HG02798 (cell line): ENCODE results near the gene ETFA.

Experiments
- ATAC-seq: cut with Tn5 transposase; IDR thresholded peaks from one replicate; pipeline ENCODE4 v1.9.1; 2021; ENCODE audit warnings: mild to moderate bottlenecking; ENCODE audit not compliant: unreplicated experiment, poor library complexity

The ETFA gene

DNA sequence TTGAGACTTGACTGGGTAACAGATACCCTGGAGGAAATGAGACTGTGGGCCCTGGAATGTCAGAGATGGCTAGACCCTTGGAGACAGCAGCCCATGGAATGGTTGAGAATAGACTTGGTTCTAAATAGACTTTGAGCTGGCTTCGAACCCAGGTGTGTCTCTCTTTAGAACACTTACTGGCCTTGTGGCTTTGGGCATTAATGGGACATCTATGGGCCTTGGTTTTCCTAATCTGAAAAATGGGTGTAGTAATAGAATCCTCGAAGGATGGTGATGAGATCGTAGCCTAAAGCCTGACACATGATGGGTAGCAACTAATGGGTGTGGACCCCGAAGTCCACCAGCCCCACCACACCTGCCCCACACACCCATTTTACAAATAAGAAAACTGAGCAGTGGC lies 132.2 kb downstream of the ETFA start:
- ATAC-seq = no peak

- no peak for ATAC-seq
Observed at GRCh38 chr15:76178296-76179000, 132.8 kb downstream of the ETFA start.

DNA sequence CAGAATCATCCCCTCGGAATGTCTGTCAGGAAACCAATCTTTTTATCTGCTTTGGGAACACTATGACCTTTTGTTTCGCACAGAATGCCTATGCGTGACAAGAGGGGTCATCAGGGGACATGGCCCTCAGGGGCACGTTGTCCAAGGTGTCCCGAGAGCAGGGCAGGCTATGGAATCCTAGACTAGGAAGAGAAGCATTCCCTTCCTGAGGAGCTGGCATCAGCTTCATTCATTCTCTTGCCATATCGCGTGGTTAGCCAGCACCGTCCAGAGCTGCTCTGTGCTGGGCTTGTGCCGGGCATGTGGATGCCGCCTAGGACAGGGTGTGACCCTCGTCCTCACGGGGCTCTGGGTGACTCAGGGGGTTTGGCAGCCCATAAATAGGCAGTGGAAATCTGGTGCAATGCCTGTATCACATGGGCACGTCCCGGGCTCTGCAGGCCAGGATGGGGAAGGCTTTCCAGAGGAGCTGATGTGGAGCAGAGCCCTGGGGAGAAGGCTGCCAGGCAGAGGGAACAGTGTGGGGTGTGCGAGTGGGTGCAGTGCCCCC lies 133.7 kb downstream of the ETFA start:
- ATAC-seq = no peak

DNA sequence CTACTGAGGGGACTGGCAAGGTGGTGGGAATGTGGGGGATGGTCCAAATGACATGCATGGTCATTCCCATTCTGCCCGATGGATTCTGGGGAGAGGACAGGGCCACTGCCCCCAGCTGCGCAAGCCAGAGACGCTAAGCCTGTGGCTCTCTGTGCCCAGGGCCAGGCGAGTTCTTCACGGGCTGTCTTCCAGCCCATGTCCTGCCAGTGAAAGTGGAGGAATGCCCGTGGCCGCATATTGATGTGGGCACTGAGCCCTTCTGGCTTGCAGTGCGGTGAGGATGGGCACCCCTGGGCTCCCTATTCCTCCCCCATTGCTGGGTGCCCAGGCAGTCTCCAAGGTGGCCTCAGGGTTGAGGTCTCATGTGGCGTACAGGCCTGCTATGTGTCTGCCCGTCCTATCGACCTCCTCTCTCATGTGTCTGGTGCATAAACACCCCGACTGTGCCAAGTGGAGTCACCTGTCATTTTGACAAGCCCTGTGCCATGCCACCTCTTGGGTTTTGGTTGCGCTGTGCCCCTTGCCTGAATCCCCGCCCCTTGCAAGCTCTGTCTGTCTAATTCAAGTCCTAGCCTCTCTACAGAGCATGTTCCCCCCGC lies 134.7 kb downstream of the ETFA start:
- no peak for ATAC-seq

- ATAC-seq = no peak
Observed at GRCh38 chr15:76176059-76176458, 135.2 kb downstream of the ETFA start.

DNA sequence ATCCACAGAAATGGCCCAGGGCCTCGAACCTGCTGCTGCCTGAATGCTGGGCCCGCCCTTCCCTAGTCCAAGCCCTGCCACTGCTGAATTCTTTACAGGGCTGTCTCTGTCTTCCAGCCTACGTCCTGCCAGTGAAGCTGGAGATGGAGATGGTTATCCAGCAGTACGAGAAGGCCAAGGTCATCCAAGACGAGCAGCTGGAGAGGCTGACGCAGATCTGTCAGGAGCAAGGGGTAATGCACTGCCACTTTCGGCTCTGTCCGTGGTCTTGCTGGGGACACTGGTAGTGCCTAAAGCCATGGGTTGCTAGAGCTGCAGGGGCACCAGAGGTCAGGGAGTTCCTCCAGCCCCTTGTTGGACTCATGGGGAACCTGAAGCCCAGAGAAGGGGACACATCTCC lies 135.8 kb downstream of the ETFA start:
- no peak for ATAC-seq

- ATAC-seq = no peak
Observed at GRCh38 chr15:76174654-76175053, 136.6 kb downstream of the ETFA start.

DNA sequence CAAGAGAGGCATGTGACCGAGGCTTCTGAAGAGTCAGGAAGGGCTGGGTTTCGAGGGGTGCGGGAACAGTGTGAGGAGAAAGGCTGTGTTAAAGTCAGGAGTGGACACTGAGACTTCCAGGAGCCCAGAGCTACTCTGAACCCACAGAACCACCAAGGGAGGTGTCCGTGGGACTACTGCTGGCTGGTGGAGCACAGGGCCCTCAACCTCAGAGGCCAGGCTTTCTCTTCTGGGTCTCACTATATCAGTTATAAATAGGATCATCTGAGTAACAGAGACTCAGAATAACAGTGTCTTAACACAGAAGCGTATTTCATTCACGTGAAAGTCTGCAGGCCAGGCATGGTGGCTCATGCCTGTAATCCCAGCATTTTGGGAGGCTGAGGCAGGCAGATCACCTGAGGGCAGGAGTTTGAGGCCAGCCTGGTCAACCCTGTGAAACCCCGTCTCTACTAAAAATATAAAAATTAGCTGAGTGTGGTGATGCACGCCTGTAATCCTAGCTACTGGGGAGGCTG lies 137.9 kb downstream of the ETFA start:
- no peak for ATAC-seq

DNA sequence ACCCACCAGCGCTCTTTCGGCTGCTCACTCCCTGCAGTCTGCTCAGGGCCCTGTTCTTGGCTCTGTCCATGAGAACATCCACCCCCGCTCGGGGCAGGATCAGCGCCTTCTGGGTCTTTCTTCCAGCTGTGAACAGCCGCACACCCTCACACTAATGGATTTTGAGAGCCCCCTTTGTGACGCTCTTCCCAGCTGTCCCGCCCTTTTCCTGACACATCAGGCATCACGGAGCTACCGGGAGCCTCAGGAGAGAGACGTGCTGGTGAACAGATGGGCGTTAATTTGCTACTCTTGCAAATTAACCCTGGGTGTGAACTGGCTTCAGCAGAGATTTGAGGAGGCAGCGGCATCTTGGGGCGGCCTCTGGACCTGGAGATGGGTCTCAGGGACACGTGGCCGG lies 138.5 kb downstream of the ETFA start:
- no peak for ATAC-seq

DNA sequence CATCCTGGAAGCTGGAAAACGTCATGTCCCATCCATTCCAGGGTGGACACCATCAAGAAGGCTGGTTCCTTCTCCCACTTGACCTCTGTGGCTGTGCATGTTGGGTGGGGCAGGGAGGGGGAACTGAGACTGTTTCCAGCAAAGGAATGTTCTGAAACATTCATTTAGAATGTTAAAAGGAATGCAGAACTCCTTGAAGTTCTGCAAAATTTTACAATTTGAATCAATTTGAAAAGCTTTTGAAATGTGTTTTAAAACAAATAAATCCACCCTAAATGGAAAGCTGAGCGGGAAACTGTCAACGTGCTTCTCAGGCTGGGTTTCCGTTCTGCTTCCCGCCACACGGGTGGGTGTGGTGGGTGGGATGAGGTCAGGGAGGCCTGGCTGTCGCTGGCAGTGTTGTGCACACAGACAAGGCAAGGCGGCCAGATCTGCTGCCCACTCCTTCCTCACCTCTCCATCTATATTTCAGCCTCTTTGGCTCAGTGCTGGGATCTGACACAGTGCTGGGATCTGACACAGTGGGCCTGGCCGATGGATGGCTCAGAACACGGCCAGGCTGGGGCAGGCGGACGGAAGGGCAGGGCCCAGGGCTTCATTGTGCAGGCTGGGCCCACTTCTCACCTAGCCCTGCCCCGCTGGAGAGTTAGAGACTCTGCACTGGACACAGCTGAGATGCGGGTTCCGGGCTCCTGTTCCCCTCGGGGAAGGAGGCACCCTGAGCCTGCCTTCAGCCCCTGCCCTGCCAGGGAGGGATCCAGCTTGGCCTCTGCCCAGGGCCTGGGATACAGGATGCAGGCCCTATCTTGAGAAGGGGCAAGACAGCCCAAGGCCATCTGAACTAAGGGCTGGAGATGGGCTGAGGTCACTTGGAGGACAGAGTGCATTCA lies 141.1 kb downstream of the ETFA start:
- no peak for ATAC-seq

DNA sequence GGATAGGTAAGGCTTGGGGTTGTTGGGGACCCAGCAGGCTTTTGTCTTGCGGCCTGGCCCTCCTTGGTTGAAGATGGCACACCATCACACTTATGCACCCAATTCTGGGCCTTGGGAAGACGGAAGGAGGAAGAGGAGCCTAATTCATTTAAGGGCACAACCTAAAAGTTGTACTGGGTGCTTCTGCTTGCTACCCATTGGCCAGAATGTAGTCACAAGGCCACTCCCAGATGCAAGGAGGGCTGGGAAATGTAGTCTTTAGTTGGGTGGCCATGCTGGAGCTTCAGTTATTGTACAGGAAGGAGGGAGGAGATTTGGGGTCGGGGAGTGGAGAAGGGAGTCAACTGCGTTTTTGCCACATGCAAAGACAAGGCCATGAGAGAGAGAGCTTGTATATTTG lies 142.3 kb downstream of the ETFA start:
- ATAC-seq = no peak

DNA sequence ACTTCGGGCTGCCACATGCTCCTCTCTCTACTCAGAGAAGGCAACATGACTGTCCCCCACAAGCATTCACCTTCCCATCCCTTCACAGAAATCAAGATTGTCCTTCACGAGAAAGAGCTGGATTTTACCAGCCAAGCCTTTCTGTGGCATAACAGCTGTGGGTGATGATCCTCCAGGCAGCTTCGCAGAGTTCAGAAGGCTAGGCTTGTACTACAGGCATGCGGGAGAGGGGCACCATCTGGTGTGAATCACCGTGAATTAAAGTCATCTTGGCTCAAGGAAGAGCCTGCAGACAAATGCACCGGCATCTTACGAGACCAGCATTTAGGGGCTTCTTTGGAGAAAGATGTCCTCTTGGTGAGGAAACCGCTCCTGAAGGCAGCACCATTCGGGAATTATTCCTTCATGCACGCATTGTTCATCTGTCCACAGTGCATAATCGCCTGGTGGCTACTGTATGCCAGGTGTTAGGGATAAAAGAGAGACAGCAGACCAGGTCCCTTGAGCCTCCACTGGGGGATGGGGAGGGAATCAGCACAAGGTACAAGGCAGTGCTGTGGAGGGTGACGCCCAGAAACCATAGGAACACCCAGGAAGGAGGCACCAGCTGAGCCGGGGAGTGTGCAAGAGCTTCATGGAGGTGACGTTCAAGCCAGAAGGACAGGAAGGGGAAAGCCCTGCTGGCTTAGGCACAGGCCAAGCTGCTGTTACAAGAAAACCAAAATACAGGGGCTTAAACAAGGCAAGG lies 142.9 kb downstream of the ETFA start:
- no peak for ATAC-seq

- ATAC-seq = no peak
Observed at GRCh38 chr15:76165951-76166350, 145.3 kb downstream of the ETFA start.
